OCI-LY1 (cell line): ENCODE results near the gene RAB6B.

Source experiments
- EZH2 ChIP-seq: fragments of 200-600 bp; sonication (generic), shearing (Covaris generic); IDR thresholded peaks from 2 replicates; pipeline ENCODE4 v1.8.0; 2017; ENCODE audit warnings: borderline replicate concordance, mixed run types, mild to moderate bottlenecking, antibody characterized with exemption, low read length, moderate library complexity, mixed read lengths
- TF ChIP-seq, protein P1 (sequence below): fragments of 200-600 bp; sonication (generic), shearing (Covaris generic); IDR thresholded peaks from 2 replicates; pipeline ENCODE4 v1.5.1; 2017; ENCODE audit warnings: mild to moderate bottlenecking, antibody characterized with exemption, low read length, moderate library complexity, mixed read lengths

DNA sequence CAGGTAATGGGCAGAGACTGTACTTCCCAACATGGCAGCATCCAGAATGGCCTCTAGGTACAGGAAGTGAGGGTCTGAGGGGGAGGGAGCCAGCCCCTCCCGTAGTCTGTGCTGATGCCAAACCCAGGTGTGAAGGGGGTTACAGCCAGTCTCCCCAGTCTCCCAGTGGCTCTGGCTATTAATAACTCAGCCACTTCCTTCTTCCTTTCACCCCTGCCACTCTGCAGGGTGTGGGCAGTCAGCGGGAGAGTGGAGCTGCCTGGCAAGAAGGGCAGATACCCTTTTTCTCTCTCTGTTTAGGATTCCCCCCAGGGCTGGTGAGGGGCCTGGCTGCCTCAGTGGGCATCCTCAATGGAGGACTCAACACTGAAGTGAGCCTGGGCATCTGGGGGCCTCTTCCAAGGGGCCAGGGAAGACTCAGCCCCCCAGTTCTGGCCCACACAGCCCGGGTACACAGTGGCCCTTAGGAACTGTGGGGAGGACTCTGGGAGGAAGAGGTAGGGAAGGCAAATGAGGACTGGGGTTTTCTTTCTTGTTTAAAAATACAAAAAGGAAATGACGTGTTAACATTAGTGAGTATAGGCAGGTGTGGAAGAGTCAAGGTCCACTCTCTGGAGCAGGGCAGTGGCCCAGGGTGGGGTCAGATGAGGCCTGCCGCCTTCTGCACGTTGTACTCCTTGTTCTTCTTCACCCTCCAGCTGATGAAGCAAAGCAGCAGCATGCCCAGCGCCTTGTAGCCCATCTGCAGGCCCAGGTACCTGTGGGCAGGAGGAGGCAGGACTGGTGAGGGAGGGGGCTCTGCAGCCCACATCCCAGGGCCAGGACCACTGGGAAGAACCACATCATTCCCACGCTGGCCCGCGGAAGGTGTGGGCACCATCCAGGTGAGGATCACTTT is 38.6 kb upstream of the RAB6B start:
- no peak for TF ChIP-seq EZH2
- TF ChIP-seq, protein P1, sequence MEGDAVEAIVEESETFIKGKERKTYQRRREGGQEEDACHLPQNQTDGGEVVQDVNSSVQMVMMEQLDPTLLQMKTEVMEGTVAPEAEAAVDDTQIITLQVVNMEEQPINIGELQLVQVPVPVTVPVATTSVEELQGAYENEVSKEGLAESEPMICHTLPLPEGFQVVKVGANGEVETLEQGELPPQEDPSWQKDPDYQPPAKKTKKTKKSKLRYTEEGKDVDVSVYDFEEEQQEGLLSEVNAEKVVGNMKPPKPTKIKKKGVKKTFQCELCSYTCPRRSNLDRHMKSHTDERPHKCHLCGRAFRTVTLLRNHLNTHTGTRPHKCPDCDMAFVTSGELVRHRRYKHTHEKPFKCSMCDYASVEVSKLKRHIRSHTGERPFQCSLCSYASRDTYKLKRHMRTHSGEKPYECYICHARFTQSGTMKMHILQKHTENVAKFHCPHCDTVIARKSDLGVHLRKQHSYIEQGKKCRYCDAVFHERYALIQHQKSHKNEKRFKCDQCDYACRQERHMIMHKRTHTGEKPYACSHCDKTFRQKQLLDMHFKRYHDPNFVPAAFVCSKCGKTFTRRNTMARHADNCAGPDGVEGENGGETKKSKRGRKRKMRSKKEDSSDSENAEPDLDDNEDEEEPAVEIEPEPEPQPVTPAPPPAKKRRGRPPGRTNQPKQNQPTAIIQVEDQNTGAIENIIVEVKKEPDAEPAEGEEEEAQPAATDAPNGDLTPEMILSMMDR = no peak
